ENCODE measurements around the gene IFRD2. TPM values are rescaled to one million over a fixed set of nuclear protein-coding genes. Genes with fewer than 3 reads are reported as not detected.

IFRD2 gene
- total and polyA plus RNA-seq, 2 experiments from 2014 or later = 80.8 to 91.5 TPM

- no peak overlapping the region for H3K4me2 ChIP-seq
- H3K79me2 ChIP-seq (replicated peaks; ENCODE audit: insufficient read depth) = peaks cover 36% of the 10 kb centered on the region
- H3K4me3 Mint-ChIP-seq = 0 out of 3 replicates have a peak overlapping the region, but pooled peaks have one; percentile 14
- ATAC-seq = no peak
- H3K36me3 Mint-ChIP-seq (ENCODE audit: low read depth) = peaks cover 26% of the 10 kb centered on the region
- H2AFZ ChIP-seq = no peak overlapping the region
- H3K27ac Mint-ChIP-seq = no peak overlapping the region
- H3K4me3 ChIP-seq = no peak overlapping the region
- peaks cover 16% of the 10 kb centered on the region for H3K4me1 ChIP-seq (ENCODE audit: insufficient read depth)
- H3K27me3 ChIP-seq (ENCODE audit: insufficient read depth) = peaks cover 15% of the 10 kb centered on the region
- no peak for DNase-seq (ENCODE audit: low spot score)
- no peak for TF ChIP-seq CREB1 (CRISPR knock-in tag; IDR thresholded peaks at IDR 0.05; ENCODE audit: low read depth)
- no peaks in the 10 kb centered on the region for H3K9me2 ChIP-seq (ENCODE audit: insufficient read depth)
- peaks cover 31% of the 10 kb centered on the region for H3F3A ChIP-seq (replicated peaks; ENCODE audit: low read depth)
- peaks cover under 1% of the 10 kb centered on the region; the same call in 1 of the 3 replicates for H3K9me3 Mint-ChIP-seq
- peaks cover 27% of the 10 kb centered on the region for H3K27me3 Mint-ChIP-seq (ENCODE audit: insufficient read depth, low read depth, poor library complexity)
- H4K20me1 ChIP-seq (replicated peaks; ENCODE audit: insufficient read depth) = peaks cover 17% of the 10 kb centered on the region
- H3K27ac ChIP-seq (ENCODE audit: low read depth) = no peak overlapping the region
- H3K4me1 Mint-ChIP-seq = peaks cover 27% of the 10 kb centered on the region
- H3K36me3 ChIP-seq (ENCODE audit: insufficient read depth) = peaks cover 8% of the 10 kb centered on the region
Observed at GRCh38 chr3:50334339-50335075, 42.3 kb upstream of the IFRD2 start.

DNA sequence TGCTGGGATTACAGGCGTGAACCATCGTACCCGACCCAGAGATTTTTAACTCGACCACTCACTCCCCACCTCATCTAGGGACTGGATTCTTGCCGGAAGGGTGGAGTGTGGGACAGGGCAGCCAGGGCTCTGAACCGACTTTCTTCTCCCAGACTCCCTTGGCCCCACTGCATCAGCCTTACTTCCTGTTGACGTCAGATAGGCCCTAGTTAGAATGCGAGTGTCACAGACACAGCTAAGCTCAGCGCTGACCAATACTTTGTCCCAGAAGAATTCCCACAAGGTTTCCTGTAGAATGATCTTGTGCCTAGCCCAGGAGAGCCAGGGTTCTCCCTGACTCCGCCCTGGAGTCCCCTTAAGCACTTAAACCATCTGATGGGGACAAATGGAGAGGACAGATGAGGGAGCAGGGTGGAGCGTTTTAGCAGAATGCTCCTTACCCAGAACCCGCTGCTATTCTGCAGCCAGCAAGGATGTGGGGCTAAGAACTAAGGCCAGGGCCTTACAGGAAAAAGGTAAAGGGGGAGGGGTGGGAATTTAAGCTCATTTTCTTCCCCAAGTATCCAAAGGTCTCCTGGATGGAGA, 41.6 kb upstream of the IFRD2 start:
- H3K4me1 ChIP-seq (ENCODE audit: insufficient read depth) = peaks cover 16% of the 10 kb centered on the region
- DNase-seq (ENCODE audit: low spot score) (no peak), ATAC-seq (no peak)
- H3K79me2 ChIP-seq (replicated peaks; ENCODE audit: insufficient read depth) = peaks cover 36% of the 10 kb centered on the region
- H3F3A ChIP-seq (replicated peaks; ENCODE audit: low read depth) = peaks cover 32% of the 10 kb centered on the region
- H3K27ac Mint-ChIP-seq = no peak overlapping the region
- H2AFZ ChIP-seq = no peak overlapping the region
- H3K4me1 Mint-ChIP-seq = peaks cover 22% of the 10 kb centered on the region
- no peak overlapping the region for H3K27ac ChIP-seq (ENCODE audit: low read depth)
- peaks cover 8% of the 10 kb centered on the region for H3K27me3 ChIP-seq (ENCODE audit: insufficient read depth)
- no peak overlapping the region for H3K4me2 ChIP-seq
- peaks cover 21% of the 10 kb centered on the region for H3K27me3 Mint-ChIP-seq (ENCODE audit: insufficient read depth, low read depth, poor library complexity)
- H3K9me2 ChIP-seq (ENCODE audit: insufficient read depth) = no peaks in the 10 kb centered on the region
- H3K9me3 Mint-ChIP-seq = no peaks in the 10 kb centered on the region; the same call in 2 of the 3 replicates
- H3K36me3 ChIP-seq (ENCODE audit: insufficient read depth) = peaks cover 8% of the 10 kb centered on the region
- H3K4me3 Mint-ChIP-seq = no peak overlapping the region; the same call in 2 of the 3 replicates
- H3K4me3 ChIP-seq = no peak overlapping the region
- peaks cover 27% of the 10 kb centered on the region for H3K36me3 Mint-ChIP-seq (ENCODE audit: low read depth)
- H4K20me1 ChIP-seq (replicated peaks; ENCODE audit: insufficient read depth) = peaks cover 17% of the 10 kb centered on the region
- no peak for TF ChIP-seq EZH2 (IDR thresholded peaks at IDR 0.05; ENCODE audit: low read depth, unreplicated experiment)
- no peak for TF ChIP-seq ZNF331 (CRISPR knock-in tag; IDR thresholded peaks at IDR 0.05; ENCODE audit: low read depth)
- no peak for TF ChIP-seq EZH2phosphoT487 (IDR thresholded peaks at IDR 0.05; ENCODE audit: unreplicated experiment)
- TF ChIP-seq, protein P1, sequence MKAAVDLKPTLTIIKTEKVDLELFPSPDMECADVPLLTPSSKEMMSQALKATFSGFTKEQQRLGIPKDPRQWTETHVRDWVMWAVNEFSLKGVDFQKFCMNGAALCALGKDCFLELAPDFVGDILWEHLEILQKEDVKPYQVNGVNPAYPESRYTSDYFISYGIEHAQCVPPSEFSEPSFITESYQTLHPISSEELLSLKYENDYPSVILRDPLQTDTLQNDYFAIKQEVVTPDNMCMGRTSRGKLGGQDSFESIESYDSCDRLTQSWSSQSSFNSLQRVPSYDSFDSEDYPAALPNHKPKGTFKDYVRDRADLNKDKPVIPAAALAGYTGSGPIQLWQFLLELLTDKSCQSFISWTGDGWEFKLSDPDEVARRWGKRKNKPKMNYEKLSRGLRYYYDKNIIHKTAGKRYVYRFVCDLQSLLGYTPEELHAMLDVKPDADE (IDR thresholded peaks at IDR 0.05) = no peak
- no peak for TF ChIP-seq POLR2AphosphoS5 (IDR thresholded peaks at IDR 0.05; ENCODE audit: low read depth)
- TF ChIP-seq, protein P2, sequence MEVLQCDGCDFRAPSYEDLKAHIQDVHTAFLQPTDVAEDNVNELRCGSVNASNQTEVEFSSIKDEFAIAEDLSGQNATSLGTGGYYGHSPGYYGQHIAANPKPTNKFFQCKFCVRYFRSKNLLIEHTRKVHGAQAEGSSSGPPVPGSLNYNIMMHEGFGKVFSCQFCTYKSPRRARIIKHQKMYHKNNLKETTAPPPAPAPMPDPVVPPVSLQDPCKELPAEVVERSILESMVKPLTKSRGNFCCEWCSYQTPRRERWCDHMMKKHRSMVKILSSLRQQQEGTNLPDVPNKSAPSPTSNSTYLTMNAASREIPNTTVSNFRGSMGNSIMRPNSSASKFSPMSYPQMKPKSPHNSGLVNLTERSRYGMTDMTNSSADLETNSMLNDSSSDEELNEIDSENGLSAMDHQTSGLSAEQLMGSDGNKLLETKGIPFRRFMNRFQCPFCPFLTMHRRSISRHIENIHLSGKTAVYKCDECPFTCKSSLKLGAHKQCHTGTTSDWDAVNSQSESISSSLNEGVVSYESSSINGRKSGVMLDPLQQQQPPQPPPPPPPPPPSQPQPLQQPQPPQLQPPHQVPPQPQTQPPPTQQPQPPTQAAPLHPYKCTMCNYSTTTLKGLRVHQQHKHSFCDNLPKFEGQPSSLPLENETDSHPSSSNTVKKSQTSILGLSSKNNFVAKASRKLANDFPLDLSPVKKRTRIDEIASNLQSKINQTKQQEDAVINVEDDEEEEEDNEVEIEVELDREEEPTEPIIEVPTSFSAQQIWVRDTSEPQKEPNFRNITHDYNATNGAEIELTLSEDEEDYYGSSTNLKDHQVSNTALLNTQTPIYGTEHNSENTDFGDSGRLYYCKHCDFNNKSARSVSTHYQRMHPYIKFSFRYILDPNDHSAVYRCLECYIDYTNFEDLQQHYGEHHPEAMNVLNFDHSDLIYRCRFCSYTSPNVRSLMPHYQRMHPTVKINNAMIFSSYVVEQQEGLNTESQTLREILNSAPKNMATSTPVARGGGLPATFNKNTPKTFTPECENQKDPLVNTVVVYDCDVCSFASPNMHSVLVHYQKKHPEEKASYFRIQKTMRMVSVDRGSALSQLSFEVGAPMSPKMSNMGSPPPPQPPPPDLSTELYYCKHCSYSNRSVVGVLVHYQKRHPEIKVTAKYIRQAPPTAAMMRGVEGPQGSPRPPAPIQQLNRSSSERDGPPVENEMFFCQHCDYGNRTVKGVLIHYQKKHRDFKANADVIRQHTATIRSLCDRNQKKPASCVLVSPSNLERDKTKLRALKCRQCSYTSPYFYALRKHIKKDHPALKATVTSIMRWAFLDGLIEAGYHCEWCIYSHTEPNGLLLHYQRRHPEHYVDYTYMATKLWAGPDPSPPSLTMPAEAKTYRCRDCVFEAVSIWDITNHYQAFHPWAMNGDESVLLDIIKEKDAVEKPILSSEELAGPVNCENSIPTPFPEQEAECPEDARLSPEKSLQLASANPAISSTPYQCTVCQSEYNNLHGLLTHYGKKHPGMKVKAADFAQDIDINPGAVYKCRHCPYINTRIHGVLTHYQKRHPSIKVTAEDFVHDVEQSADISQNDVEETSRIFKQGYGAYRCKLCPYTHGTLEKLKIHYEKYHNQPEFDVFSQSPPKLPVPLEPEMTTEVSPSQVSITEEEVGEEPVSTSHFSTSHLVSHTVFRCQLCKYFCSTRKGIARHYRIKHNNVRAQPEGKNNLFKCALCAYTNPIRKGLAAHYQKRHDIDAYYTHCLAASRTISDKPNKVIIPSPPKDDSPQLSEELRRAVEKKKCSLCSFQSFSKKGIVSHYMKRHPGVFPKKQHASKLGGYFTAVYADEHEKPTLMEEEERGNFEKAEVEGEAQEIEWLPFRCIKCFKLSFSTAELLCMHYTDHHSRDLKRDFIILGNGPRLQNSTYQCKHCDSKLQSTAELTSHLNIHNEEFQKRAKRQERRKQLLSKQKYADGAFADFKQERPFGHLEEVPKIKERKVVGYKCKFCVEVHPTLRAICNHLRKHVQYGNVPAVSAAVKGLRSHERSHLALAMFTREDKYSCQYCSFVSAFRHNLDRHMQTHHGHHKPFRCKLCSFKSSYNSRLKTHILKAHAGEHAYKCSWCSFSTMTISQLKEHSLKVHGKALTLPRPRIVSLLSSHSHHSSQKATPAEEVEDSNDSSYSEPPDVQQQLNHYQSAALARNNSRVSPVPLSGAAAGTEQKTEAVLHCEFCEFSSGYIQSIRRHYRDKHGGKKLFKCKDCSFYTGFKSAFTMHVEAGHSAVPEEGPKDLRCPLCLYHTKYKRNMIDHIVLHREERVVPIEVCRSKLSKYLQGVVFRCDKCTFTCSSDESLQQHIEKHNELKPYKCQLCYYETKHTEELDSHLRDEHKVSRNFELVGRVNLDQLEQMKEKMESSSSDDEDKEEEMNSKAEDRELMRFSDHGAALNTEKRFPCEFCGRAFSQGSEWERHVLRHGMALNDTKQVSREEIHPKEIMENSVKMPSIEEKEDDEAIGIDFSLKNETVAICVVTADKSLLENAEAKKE (CRISPR knock-in tag; IDR thresholded peaks at IDR 0.05) = no peak
- no peak for TF ChIP-seq CREB1 (CRISPR knock-in tag; IDR thresholded peaks at IDR 0.05; ENCODE audit: low read depth)
- no peak for TF ChIP-seq ZNF114 (CRISPR knock-in tag; IDR thresholded peaks at IDR 0.05)
- TF ChIP-seq, protein P3, sequence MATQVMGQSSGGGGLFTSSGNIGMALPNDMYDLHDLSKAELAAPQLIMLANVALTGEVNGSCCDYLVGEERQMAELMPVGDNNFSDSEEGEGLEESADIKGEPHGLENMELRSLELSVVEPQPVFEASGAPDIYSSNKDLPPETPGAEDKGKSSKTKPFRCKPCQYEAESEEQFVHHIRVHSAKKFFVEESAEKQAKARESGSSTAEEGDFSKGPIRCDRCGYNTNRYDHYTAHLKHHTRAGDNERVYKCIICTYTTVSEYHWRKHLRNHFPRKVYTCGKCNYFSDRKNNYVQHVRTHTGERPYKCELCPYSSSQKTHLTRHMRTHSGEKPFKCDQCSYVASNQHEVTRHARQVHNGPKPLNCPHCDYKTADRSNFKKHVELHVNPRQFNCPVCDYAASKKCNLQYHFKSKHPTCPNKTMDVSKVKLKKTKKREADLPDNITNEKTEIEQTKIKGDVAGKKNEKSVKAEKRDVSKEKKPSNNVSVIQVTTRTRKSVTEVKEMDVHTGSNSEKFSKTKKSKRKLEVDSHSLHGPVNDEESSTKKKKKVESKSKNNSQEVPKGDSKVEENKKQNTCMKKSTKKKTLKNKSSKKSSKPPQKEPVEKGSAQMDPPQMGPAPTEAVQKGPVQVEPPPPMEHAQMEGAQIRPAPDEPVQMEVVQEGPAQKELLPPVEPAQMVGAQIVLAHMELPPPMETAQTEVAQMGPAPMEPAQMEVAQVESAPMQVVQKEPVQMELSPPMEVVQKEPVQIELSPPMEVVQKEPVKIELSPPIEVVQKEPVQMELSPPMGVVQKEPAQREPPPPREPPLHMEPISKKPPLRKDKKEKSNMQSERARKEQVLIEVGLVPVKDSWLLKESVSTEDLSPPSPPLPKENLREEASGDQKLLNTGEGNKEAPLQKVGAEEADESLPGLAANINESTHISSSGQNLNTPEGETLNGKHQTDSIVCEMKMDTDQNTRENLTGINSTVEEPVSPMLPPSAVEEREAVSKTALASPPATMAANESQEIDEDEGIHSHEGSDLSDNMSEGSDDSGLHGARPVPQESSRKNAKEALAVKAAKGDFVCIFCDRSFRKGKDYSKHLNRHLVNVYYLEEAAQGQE (IDR thresholded peaks at IDR 0.05; ENCODE audit: unreplicated experiment) = no peak

Data from GM23338 (cell line).